GM18873 (cell line): ENCODE results near the gene NPAS4.

ENCODE experiments used
- ATAC-seq: cut with Tn5 transposase; IDR thresholded peaks from one replicate; pipeline ENCODE4 v1.9.1; 2021; ENCODE audit warnings: mild to moderate bottlenecking, moderate library complexity, moderate number of reproducible peaks; ENCODE audit not compliant: unreplicated experiment, low FRiP score

Gene NPAS4

DNA sequence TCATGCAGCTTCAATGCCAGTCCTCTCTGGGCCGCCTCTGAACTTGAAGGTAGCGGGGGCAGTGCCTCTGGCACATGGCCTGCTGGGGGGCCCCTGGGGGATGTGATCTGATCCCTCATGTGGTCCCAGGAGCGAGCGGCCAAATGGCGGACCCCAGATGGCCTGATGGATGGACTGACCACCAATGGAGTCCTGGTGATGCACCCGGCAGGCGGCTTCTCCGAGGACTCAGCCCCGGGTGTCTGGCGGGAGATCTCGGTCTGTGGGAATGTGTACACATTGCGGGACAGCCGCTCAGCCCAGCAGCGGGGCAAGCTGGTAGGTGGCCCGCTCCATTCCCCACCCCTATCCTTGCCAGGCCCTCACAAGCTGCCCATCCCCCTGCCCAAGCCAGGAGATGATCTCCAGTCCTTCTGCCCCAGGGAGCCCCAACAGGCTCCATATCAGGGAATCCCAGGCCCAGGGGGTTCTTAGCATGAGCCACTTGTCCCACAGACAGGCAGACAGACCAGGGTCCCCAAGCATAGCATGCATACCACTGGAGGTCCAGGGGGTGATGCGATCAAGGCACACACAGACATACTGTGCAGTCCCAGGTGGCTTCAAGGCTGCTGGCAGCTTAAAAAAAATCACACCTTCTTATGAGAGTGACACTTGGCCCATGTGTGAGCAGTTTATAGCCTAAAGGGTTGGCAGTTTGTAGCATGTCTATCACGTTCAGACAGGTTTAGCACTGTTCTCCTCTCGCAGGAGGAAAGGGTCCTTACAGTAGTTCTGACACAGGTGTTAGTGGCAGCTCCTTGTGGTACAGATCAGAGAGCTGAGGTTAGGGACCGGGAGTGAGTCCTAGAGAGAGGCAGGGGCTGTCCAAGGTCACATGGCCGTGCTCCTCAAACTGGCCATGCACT, 53.0 kb downstream of the NPAS4 start:
- no peak for ATAC-seq

GRCh38 chr11:66475349-66476172, 54.7 kb downstream of the NPAS4 start:
- ATAC-seq = no peak
